Measurements from ENCODE around the gene ARHGEF16. TPM values are rescaled to one million over a fixed set of nuclear protein-coding genes. Genes with fewer than 3 reads are reported as not detected.

ARHGEF16 gene
- total RNA-seq, 4 donors from 2014 or later: 0.42 to 0.98 (median 0.69) TPM

DNA sequence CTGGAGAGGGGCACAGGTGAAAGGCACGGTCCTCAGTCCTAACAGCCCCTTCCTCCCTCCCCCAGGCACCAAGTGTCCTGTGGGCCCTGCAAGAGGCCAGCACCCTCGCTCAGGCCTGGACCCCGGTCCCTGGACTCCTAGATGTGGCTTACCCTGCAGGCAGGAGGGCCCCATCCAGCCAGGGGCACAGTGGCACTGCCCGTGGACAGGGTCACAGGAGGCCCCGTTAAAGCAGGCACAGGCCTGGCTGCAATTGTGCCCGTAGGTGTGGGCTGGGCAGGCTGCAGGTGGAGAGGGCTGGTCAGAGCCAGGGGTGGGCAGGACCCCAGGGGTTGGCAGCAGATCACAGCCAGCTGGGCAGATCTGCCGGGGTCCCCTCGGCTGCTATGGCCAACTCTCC lies 44.5 kb downstream of the ARHGEF16 start:
- no peak for TF ChIP-seq EP300 (IDR thresholded peaks at IDR 0.05)
- TF ChIP-seq POLR2AphosphoS5 (IDR thresholded peaks at IDR 0.05): no peak
- TF ChIP-seq, protein P1, sequence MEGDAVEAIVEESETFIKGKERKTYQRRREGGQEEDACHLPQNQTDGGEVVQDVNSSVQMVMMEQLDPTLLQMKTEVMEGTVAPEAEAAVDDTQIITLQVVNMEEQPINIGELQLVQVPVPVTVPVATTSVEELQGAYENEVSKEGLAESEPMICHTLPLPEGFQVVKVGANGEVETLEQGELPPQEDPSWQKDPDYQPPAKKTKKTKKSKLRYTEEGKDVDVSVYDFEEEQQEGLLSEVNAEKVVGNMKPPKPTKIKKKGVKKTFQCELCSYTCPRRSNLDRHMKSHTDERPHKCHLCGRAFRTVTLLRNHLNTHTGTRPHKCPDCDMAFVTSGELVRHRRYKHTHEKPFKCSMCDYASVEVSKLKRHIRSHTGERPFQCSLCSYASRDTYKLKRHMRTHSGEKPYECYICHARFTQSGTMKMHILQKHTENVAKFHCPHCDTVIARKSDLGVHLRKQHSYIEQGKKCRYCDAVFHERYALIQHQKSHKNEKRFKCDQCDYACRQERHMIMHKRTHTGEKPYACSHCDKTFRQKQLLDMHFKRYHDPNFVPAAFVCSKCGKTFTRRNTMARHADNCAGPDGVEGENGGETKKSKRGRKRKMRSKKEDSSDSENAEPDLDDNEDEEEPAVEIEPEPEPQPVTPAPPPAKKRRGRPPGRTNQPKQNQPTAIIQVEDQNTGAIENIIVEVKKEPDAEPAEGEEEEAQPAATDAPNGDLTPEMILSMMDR (IDR thresholded peaks at IDR 0.05): no peak
- TF ChIP-seq POLR2A (IDR thresholded peaks at IDR 0.05; ENCODE audit: low read depth): no peak
- no peaks in the 10 kb centered on the region for H3K9me3 ChIP-seq
- peaks cover 0 to 31% (median 0%) of the 10 kb centered on the region in 4 donors for H3K36me3 ChIP-seq
- no peak overlapping the region for H3K27ac ChIP-seq (replicated peaks in 1 of 4)
- H3K4me1 ChIP-seq: peaks cover 0 to 6% (median 0%) of the 10 kb centered on the region in 4 donors
- H3K4me3 ChIP-seq: no peak overlapping the region
- H3K27me3 ChIP-seq: no peaks in the 10 kb centered on the region
- no peak for DNase-seq (ENCODE audit: extremely low spot score)
- WGBS: 100% methylated on average over 1 of the region's 8 CpGs
- intact Hi-C loops (cut with DNase I): no loop called here

- no peak overlapping the region for H3K4me3 ChIP-seq
- H3K27me3 ChIP-seq: no peaks in the 10 kb centered on the region
- no peak for DNase-seq (ENCODE audit: extremely low spot score)
- intact Hi-C loops (cut with DNase I): no loop called here
- no peak for TF ChIP-seq POLR2A (IDR thresholded peaks at IDR 0.05; ENCODE audit: low read depth)
- TF ChIP-seq, protein P1 (IDR thresholded peaks at IDR 0.05): no peak
- peaks cover 0 to 31% (median 0%) of the 10 kb centered on the region in 4 donors for H3K36me3 ChIP-seq
- H3K4me1 ChIP-seq: peaks cover 0 to 10% (median 2%) of the 10 kb centered on the region in 4 donors
- WGBS: 80% methylated on average over 1 of the region's 22 CpGs
- H3K27ac ChIP-seq (replicated peaks in 1 of 4): no peak overlapping the region
- H3K9me3 ChIP-seq: no peaks in the 10 kb centered on the region
These were observed 45.1 kb downstream of the ARHGEF16 start for GRCh38 chr1:3499611-3500010.

GRCh38 chr1:3500265-3500835 lies 45.9 kb downstream of the ARHGEF16 start:
- TF ChIP-seq EP300 (IDR thresholded peaks at IDR 0.05) (no peak), POLR2AphosphoS5 (IDR thresholded peaks at IDR 0.05) (no peak), POLR2A (IDR thresholded peaks at IDR 0.05; ENCODE audit: low read depth) (no peak)
- TF ChIP-seq, protein P1 (IDR thresholded peaks at IDR 0.05): no peak
- H3K36me3 ChIP-seq: peaks cover 0 to 28% (median 0%) of the 10 kb centered on the region in 4 donors
- H3K4me3 ChIP-seq: no peak overlapping the region
- intact Hi-C loops (cut with DNase I): no loop called here
- H3K27me3 ChIP-seq: no peaks in the 10 kb centered on the region
- over 99% methylated on average over 18 of the region's 32 CpGs for WGBS
- DNase-seq (ENCODE audit: extremely low spot score): no peak
- no peaks in the 10 kb centered on the region for H3K9me3 ChIP-seq
- H3K4me1 ChIP-seq: peaks cover 0 to 17% (median 5%) of the 10 kb centered on the region in 4 donors
- H3K27ac ChIP-seq (replicated peaks in 1 of 4): no peak overlapping the region

DNA sequence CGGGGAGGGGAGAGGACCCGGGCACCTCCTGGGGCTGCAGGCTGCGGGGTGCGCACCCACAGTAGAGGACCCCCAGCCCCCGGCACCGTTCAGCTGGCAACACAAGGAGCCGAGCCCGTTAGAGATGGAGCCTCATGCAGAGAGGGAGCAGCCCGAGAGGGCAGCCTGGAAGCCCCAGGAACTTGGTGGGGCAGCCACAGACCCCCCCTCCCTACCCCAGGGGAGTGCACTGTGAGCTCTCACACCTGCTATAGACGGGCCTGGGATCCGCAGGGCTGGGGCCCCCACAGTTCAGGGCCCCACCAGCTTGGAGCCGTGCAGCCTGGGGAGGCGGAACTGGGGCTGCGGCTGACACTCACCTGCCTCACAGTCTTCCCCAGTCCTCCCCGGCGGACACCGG lies 47.0 kb downstream of the ARHGEF16 start:
- Histone ChIP-seq H3K9me3 (no peaks in the 10 kb centered on the region), H3K4me1 (peaks cover 0 to 18% (median 5%) of the 10 kb centered on the region in 4 donors), H3K4me3 (no peak overlapping the region), H3K27me3 (no peaks in the 10 kb centered on the region), H3K36me3 (peaks cover 0 to 28% (median 0%) of the 10 kb centered on the region in 4 donors), H3K27ac (replicated peaks in 1 of 4) (no peak overlapping the region)
- TF ChIP-seq EP300 (IDR thresholded peaks at IDR 0.05) (no peak), POLR2A (IDR thresholded peaks at IDR 0.05; ENCODE audit: low read depth) (no peak), POLR2AphosphoS5 (IDR thresholded peaks at IDR 0.05) (no peak)
- TF ChIP-seq, protein P1 (IDR thresholded peaks at IDR 0.05): no peak
- intact Hi-C loops (cut with DNase I): no loop called here
- DNase-seq (ENCODE audit: extremely low spot score): no peak
- 68% methylated on average over 5 of the region's 17 CpGs for WGBS
